GM12878 (cell line): ENCODE data around the gene P3R3URF. TPM values are rescaled to one million over a fixed set of nuclear protein-coding genes. Genes with fewer than 3 reads are reported as not detected.

Experiments
- EP300 ChIP-seq, 2 experiments: fragments of 150-350 bp in 1 of 2; IDR thresholded peaks; 2 replicates each; pipeline ENCODE4 v1.6.1; 2011 to 2012; ENCODE audit warnings: low read depth in 2 of 2, low read length in 2 of 2, borderline replicate concordance in 1 of 2, improper control_type of control experiment in 1 of 2, inconsistent platforms in 1 of 2; ENCODE audit not compliant: control insufficient read depth in 1 of 2
- HDGF ChIP-seq: fragments of 450-650 bp; IDR thresholded peaks from 2 replicates; pipeline ENCODE4 v1.6.1; 2016; ENCODE audit warnings: antibody characterized with exemption
- IRF5 ChIP-seq: fragments of 450-650 bp; IDR thresholded peaks from 2 replicates; pipeline ENCODE4 v1.6.1; 2017; ENCODE audit warnings: borderline replicate concordance
- NFIC ChIP-seq: IDR thresholded peaks from 2 replicates; pipeline ENCODE4 v1.6.1; 2012; ENCODE audit warnings: low read depth, mild to moderate bottlenecking, inconsistent platforms, low read length, moderate library complexity
- NR2F1 ChIP-seq: fragments of 450-650 bp; conservative IDR thresholded peaks from 2 replicates; pipeline ENCODE4 v1.6.1; 2017; ENCODE audit warnings: mild to moderate bottlenecking
- PAX8 ChIP-seq: fragments of 450-650 bp; IDR thresholded peaks from 2 replicates; pipeline ENCODE4 v1.6.1; 2017; ENCODE audit warnings: mild to moderate bottlenecking, moderate library complexity
- RAD21 ChIP-seq: IDR thresholded peaks from 2 replicates; pipeline ENCODE4 v1.6.1; 2011; ENCODE audit warnings: mild to moderate bottlenecking, low read depth, low read length, moderate library complexity; ENCODE audit not compliant: insufficient read depth
- RUNX3 ChIP-seq: IDR thresholded peaks from 2 replicates; pipeline ENCODE4 v1.6.1; 2012; ENCODE audit warnings: low read length, inconsistent platforms
- SMC3 ChIP-seq: IDR thresholded peaks from 2 replicates; pipeline ENCODE4 v1.6.1; 2011; ENCODE audit warnings: low read length, improper control_type of control experiment, borderline replicate concordance
- ZNF384 ChIP-seq: IDR thresholded peaks from 2 replicates; pipeline ENCODE4 v1.6.1; 2012; ENCODE audit warnings: low read depth, mild to moderate bottlenecking, low read length, improper control_type of control experiment, borderline replicate concordance
- polyA plus RNA-seq, 11 experiments: library from polyadenylated mRNA; depleted of rRNA in 4 of 11; unstranded in 6 of 11; stranded (reverse) in 5 of 11; fragments of >200 nt; fragmentation: Nextera tagmentation in 4 of 11; fragmentation: Illumina TruSeq in 1 of 11; extraction: Ambion mirVana in 4 of 11; extraction: Trizol in 1 of 11; gene quantifications; 1 replicate in 1 of 11; 2 replicates in 10 of 11; pipeline versions ENCODE4 v1.2.1 to v1.2.3, GENCODE V29; 2011 to 2016; ENCODE audit warnings: inconsistent platforms in 2 of 11, missing spikeins in 2 of 11, low read depth in 1 of 11
- total RNA-seq, 4 experiments: library from RNA; depleted of rRNA in 3 of 4; stranded (reverse); fragments of >200 nt in 3 of 4; fragmentation: Illumina TruSeq in 1 of 4; extraction: Trizol in 1 of 4; gene quantifications; 2 replicates each; pipeline versions ENCODE4 v1.2.1 to v1.2.3, GENCODE V29; 2013 to 2021
- TF ChIP-seq, protein P1 (sequence below): fragments of 450-650 bp; IDR thresholded peaks from 2 replicates; pipeline ENCODE4 v1.6.1; 2016; ENCODE audit warnings: mild to moderate bottlenecking, moderate library complexity, borderline replicate concordance

Gene P3R3URF
- total and polyA plus RNA-seq, 10 of the 15 experiments (the other 5 are each of a cell fraction or from before 2014, with no cell fraction given), result not detected

DNA sequence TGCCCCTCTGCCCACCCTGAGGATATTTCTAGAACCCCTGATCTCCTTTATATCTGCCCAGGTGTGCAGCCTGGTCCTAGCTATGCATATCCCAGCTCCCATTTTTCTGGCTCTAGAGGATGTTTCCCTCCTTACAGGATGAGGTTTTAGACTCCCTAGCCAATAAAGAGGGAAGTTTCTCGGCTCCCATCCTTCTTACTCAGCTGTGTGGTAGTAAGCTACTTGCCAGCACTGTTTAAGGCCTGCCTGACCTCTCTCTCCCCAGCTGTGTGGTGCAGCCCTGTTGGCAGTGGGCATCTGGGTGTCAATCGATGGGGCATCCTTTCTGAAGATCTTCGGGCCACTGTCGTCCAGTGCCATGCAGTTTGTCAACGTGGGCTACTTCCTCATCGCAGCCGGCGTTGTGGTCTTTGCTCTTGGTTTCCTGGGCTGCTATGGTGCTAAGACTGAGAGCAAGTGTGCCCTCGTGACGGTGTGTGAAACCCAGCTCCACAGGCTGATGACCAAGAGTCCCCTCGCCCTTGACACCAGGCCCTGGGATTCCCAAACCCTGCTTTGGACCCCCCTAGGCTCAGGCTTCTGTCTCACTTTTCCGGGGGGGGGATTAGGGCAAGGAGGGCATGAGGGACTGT is 7.8 kb upstream of the P3R3URF start (continued):
- TF ChIP-seq RAD21 (no peak), PAX8 (no peak), RUNX3 (peak; percentile 47), NFIC (no peak), SMC3 (no peak), ZNF384 (no peak), IRF5 (no peak), HDGF (no peak), NR2F1 (no peak), EP300 (IDR thresholded peaks at IDR 0.05; ENCODE audit: borderline replicate concordance in 1 of 2, control insufficient read depth in 1 of 2, low read depth in 2 of 2, low read length in 2 of 2) (no peak)
- TF ChIP-seq, protein P1, sequence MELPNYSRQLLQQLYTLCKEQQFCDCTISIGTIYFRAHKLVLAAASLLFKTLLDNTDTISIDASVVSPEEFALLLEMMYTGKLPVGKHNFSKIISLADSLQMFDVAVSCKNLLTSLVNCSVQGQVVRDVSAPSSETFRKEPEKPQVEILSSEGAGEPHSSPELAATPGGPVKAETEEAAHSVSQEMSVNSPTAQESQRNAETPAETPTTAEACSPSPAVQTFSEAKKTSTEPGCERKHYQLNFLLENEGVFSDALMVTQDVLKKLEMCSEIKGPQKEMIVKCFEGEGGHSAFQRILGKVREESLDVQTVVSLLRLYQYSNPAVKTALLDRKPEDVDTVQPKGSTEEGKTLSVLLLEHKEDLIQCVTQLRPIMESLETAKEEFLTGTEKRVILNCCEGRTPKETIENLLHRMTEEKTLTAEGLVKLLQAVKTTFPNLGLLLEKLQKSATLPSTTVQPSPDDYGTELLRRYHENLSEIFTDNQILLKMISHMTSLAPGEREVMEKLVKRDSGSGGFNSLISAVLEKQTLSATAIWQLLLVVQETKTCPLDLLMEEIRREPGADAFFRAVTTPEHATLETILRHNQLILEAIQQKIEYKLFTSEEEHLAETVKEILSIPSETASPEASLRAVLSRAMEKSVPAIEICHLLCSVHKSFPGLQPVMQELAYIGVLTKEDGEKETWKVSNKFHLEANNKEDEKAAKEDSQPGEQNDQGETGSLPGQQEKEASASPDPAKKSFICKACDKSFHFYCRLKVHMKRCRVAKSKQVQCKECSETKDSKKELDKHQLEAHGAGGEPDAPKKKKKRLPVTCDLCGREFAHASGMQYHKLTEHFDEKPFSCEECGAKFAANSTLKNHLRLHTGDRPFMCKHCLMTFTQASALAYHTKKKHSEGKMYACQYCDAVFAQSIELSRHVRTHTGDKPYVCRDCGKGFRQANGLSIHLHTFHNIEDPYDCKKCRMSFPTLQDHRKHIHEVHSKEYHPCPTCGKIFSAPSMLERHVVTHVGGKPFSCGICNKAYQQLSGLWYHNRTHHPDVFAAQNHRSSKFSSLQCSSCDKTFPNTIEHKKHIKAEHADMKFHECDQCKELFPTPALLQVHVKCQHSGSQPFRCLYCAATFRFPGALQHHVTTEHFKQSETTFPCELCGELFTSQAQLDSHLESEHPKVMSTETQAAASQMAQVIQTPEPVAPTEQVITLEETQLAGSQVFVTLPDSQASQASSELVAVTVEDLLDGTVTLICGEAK, result no peak
- TF ChIP-seq, all 136 proteins: peak for 14
